ENCODE measurements around the gene FER. TPM values are rescaled to one million over a fixed set of nuclear protein-coding genes. Genes with fewer than 3 reads are reported as not detected.
A peak's percentile ranks its signal among the peaks of the same experiment; 100 is the strongest.

FER gene
- total RNA-seq, 1 experiment from 2014 or later: 20.6 TPM

DNA sequence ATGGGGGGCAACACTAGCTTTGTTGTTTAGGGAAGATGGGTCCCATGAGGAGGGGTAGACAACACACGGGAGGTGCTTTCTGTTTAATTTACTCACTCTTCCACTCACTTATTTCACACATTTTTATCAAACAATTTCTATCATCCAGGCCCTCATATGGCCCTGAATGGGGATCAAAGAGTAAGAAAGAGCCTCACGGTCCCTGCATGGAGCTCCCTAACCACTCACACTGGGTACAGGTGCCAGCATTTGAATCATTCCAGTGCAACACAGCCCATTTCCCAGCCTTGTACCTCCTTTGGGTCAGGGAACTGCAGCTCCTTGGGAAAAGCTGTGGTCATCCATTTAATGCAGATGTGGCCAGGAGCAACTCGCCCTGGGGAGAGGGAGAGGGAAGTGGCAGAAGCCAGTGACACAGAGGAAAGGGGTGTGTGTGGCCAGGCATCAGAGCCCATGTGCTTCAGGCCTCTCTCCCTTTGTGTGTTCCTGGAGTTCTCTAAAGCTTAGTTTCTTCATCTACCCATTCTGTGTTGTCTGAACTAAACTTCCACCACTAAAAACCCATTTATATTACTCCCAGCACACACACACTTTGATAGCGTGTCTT lies 476.7 kb downstream of the FER start:
- BruUV-seq (replicated peaks): no TSS peak
- no peaks in the 10 kb centered on the region for H3K36me3 ChIP-seq (ENCODE audit: low read depth)
- no peak for DNase-seq
- H3F3A ChIP-seq (ENCODE audit: insufficient read depth, low read depth): no peaks in the 10 kb centered on the region
- H3K27ac ChIP-seq: no peak overlapping the region
- CTCF ChIA-PET: no interaction called here
- TF ChIP-seq EZH2 (IDR thresholded peaks at IDR 0.05; ENCODE audit: low read depth) (no peak), CTCF (conservative IDR thresholded peaks at IDR 0.05) (no peak)
- H3K4me2 ChIP-seq: no peak overlapping the region
- H3K79me2 ChIP-seq (ENCODE audit: low read depth): no peaks in the 10 kb centered on the region
- no peaks in the 10 kb centered on the region for H3K9me3 ChIP-seq (ENCODE audit: insufficient read depth, low read depth)
- no peak overlapping the region for H3K4me3 ChIP-seq
- H3K9me2 ChIP-seq (ENCODE audit: insufficient read depth): no peaks in the 10 kb centered on the region
- no peaks in the 10 kb centered on the region for H3K27me3 ChIP-seq (ENCODE audit: insufficient read depth, low read depth)
- POLR2A ChIA-PET (ENCODE audit: unreplicated experiment): no interaction called here
- H4K20me1 ChIP-seq (ENCODE audit: insufficient read depth): no peaks in the 10 kb centered on the region
- intact Hi-C loops (cut with micrococcal nuclease; ENCODE audit: unreplicated experiment): no loop called here
- H3K4me1 ChIP-seq (replicated peaks; ENCODE audit: insufficient read depth): no peaks in the 10 kb centered on the region
- 0 out of 2 replicates have a peak overlapping the region, but pooled peaks have one; percentile 16 for H2AFZ ChIP-seq

DNA sequence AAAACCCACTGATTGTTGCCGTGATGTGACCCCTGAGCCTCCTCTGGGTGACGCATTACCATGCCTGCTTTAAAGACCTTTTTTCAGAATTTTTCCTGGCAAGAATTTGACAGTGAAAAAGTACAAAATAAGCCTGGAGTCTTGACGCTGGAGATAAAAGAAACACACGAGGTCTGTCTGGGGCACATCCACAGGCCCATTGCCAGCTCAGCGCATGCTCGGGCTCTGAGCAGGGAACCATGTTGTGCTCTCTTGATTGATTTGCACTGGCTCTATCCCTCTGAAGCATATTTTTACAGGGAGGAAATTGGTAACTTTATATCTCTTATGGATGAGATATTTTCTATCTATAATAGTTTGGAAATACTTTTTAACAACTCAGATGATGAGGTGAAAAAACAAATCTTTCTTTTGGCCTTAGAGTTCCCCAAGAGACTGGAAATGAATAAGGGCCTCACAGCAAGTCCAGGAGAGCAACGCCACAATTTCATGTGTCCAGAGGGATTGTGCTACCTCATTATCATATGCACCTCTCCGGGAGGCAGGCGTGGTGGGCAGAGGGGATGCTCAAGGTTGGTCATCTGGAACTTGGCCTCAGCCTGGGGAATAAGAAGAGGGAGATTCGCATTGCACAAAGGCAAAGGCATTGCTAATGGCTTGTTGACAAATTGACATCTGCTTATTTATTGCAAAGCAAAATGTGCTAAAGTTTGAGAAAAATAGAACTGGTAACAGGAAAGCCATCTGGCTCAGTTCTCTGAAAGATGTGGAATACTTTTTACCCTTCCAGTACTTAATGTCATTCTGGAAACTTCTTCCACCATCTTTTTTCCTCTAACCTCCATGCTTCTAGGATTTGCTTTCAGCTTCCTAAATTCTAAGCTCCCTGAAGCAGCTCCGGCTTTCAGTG lies 478.3 kb downstream of the FER start:
- intact Hi-C loops (cut with micrococcal nuclease; ENCODE audit: unreplicated experiment): no loop called here
- Histone ChIP-seq H3K27ac (no peak overlapping the region), H3K4me1 (replicated peaks; ENCODE audit: insufficient read depth) (no peaks in the 10 kb centered on the region), H3K27me3 (ENCODE audit: insufficient read depth, low read depth) (no peaks in the 10 kb centered on the region), H2AFZ (no peak overlapping the region), H3K4me2 (no peak overlapping the region), H4K20me1 (ENCODE audit: insufficient read depth) (no peaks in the 10 kb centered on the region), H3K36me3 (ENCODE audit: low read depth) (no peaks in the 10 kb centered on the region), H3K9me2 (ENCODE audit: insufficient read depth) (no peaks in the 10 kb centered on the region), H3K79me2 (ENCODE audit: low read depth) (no peaks in the 10 kb centered on the region), H3K9me3 (ENCODE audit: insufficient read depth, low read depth) (no peaks in the 10 kb centered on the region), H3K4me3 (no peak overlapping the region), H3F3A (ENCODE audit: insufficient read depth, low read depth) (no peaks in the 10 kb centered on the region)
- DNase-seq: no peak
- POLR2A ChIA-PET (ENCODE audit: unreplicated experiment): interaction anchor here (0.6 kb wide), 1 partner anchor 245 kb away, joined by 3 read pairs; no protein-coding TSS in a partner anchor
- TF ChIP-seq CTCF (conservative IDR thresholded peaks at IDR 0.05) (no peak), EZH2 (IDR thresholded peaks at IDR 0.05; ENCODE audit: low read depth) (no peak)
- no TSS peak for BruUV-seq (replicated peaks)
- CTCF ChIA-PET: no interaction called here

GRCh38 chr5:109230369-109230768 lies 482.7 kb downstream of the FER start:
- no peaks in the 10 kb centered on the region for H3K79me2 ChIP-seq (ENCODE audit: low read depth)
- CTCF ChIA-PET: no interaction called here
- TF ChIP-seq EZH2 (IDR thresholded peaks at IDR 0.05; ENCODE audit: low read depth) (no peak), CTCF (conservative IDR thresholded peaks at IDR 0.05) (no peak)
- POLR2A ChIA-PET (ENCODE audit: unreplicated experiment): no interaction called here
- H3K4me3 ChIP-seq: no peak overlapping the region
- no peaks in the 10 kb centered on the region for H4K20me1 ChIP-seq (ENCODE audit: insufficient read depth)
- no peaks in the 10 kb centered on the region; the same call in 1 of the 2 replicates for H3K9me2 ChIP-seq (ENCODE audit: insufficient read depth)
- no peak overlapping the region for H3K27ac ChIP-seq
- H3K27me3 ChIP-seq (ENCODE audit: insufficient read depth, low read depth): no peaks in the 10 kb centered on the region
- H2AFZ ChIP-seq: no peak overlapping the region
- BruUV-seq (replicated peaks): no TSS peak
- no peaks in the 10 kb centered on the region for H3K36me3 ChIP-seq (ENCODE audit: low read depth)
- DNase-seq: no peak
- H3F3A ChIP-seq (ENCODE audit: insufficient read depth, low read depth): no peaks in the 10 kb centered on the region
- no peak overlapping the region for H3K4me2 ChIP-seq
- H3K4me1 ChIP-seq (replicated peaks; ENCODE audit: insufficient read depth): no peaks in the 10 kb centered on the region
- no peaks in the 10 kb centered on the region for H3K9me3 ChIP-seq (ENCODE audit: insufficient read depth, low read depth)
- intact Hi-C loops (cut with micrococcal nuclease; ENCODE audit: unreplicated experiment): no loop called here
